Measurements from ENCODE around the gene PTPRD.

The PTPRD gene

DNA sequence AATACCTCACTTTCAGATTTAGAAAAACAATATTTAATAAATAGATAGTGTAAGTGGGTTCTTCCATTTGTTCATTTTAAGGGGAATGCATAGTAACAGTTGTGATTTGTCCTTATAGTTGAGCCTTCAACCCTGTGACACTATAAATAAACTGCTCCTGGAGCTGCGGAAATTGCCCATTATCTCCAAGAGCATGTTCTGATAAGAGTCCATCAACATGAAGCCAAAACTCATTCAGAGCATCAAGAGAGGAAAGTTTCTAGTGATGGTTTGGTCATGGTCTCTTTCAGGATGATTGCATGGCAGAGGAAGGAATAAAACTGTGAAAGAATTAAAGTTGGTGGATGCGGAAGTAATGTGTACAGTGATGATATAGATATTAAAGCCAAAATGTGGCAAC, 2041.2 kb downstream of the PTPRD start:
- H3K4me3 ChIP-seq (ENCODE audit: low read length): no peak overlapping the region
- no peaks in the 10 kb centered on the region for H3K4me1 ChIP-seq (ENCODE audit: insufficient read depth, low read length)
- H3K27me3 ChIP-seq (ENCODE audit: insufficient read depth, low read length): no peaks in the 10 kb centered on the region
- H3K36me3 ChIP-seq (ENCODE audit: insufficient read depth, low read length): no peaks in the 10 kb centered on the region
- H3K9me3 ChIP-seq (ENCODE audit: low read length): no peaks in the 10 kb centered on the region
- H2AFZ ChIP-seq (ENCODE audit: low read depth, low read length): no peak overlapping the region

DNA sequence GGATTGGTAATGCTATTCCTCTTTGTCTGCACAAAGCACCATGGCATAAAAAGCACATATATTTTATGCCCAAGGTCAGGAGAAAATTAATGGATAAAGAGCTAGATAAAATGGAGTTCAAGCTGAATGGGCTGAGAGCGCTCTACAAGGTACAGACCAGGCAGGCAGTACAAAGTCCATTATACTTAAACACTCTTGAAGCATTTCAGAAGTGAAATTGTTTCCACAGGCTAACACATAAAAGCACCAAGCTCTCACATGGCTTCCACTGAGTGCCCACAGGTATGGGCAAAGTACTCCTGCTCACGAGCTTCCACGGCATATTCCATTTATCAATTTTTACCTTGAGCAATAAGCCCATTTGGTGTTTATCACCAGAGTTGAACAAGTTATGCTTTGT, 2042.0 kb downstream of the PTPRD start:
- Histone ChIP-seq H3K36me3 (ENCODE audit: insufficient read depth, low read length) (no peaks in the 10 kb centered on the region), H3K27me3 (ENCODE audit: insufficient read depth, low read length) (no peaks in the 10 kb centered on the region), H3K4me1 (ENCODE audit: insufficient read depth, low read length) (no peaks in the 10 kb centered on the region), H2AFZ (ENCODE audit: low read depth, low read length) (no peak overlapping the region), H3K4me3 (ENCODE audit: low read length) (no peak overlapping the region), H3K9me3 (ENCODE audit: low read length) (no peaks in the 10 kb centered on the region)

DNA sequence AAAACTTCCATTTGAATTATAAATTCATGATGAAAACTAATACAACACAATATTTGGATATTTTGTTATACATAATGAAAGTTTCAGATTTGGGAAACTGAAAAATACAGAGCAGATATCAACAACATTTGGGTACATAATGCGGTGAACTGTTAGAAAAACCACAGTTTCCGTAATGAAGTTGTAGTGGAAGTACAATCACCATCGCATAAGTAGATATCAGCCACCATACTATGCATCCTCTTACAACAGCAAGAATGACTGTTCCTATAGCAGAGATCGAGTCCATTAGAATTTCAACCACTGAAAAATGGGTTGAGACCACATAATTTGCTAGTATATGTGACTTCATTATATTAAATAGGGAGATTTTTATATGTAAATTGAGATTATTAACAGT, 2043.0 kb downstream of the PTPRD start:
- H3K36me3 ChIP-seq (ENCODE audit: insufficient read depth, low read length): no peaks in the 10 kb centered on the region
- no peaks in the 10 kb centered on the region for H3K27me3 ChIP-seq (ENCODE audit: insufficient read depth, low read length)
- H2AFZ ChIP-seq (ENCODE audit: low read depth, low read length): no peak overlapping the region
- no peaks in the 10 kb centered on the region for H3K4me1 ChIP-seq (ENCODE audit: insufficient read depth, low read length)
- H3K4me3 ChIP-seq (ENCODE audit: low read length): no peak overlapping the region
- H3K9me3 ChIP-seq (ENCODE audit: low read length): no peaks in the 10 kb centered on the region

DNA sequence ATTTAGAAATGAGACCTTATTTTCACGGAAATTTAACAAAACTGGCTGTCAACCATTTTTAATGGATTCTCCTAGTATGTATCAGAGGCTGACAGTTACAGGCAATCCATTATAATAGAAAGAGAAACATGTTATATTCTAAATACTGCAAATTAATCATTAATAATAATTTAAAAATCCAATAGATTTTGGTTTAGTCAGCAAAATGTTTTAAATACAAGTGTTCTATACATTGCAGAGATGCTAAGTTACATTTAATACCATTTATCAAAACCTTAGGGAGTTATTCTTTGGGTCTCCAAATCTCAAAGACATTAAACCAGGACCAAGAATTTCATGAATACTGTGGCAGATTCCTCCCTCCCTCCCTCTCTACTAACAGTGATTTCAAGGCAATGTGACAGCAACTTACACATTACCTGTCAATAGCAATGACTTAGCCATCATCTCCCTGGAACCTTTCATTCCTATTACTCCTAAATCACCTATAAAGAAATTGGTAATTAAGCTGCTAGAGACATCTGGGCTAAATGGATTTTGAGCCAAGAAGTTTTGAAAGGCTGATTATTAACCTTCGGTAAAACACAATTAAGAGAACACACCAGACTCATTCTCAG, 2044.7 kb downstream of the PTPRD start:
- H3K27me3 ChIP-seq (ENCODE audit: insufficient read depth, low read length): no peaks in the 10 kb centered on the region
- H3K4me1 ChIP-seq (ENCODE audit: insufficient read depth, low read length): no peaks in the 10 kb centered on the region
- H3K36me3 ChIP-seq (ENCODE audit: insufficient read depth, low read length): no peaks in the 10 kb centered on the region
- no peak overlapping the region for H2AFZ ChIP-seq (ENCODE audit: low read depth, low read length)
- H3K9me3 ChIP-seq (ENCODE audit: low read length): no peaks in the 10 kb centered on the region
- H3K4me3 ChIP-seq (ENCODE audit: low read length): no peak overlapping the region

GRCh38 chr9:8564960-8565359, 2047.8 kb downstream of the PTPRD start:
- Histone ChIP-seq H3K36me3 (ENCODE audit: insufficient read depth, low read length) (no peaks in the 10 kb centered on the region), H2AFZ (ENCODE audit: low read depth, low read length) (no peak overlapping the region), H3K4me3 (ENCODE audit: low read length) (no peak overlapping the region), H3K4me1 (ENCODE audit: insufficient read depth, low read length) (peaks cover 2% of the 10 kb centered on the region), H3K27me3 (ENCODE audit: insufficient read depth, low read length) (no peaks in the 10 kb centered on the region), H3K9me3 (ENCODE audit: low read length) (no peaks in the 10 kb centered on the region)

GRCh38 chr9:8560560-8561525, 2052.0 kb downstream of the PTPRD start:
- Histone ChIP-seq H3K4me1 (ENCODE audit: insufficient read depth, low read length) (peaks cover 2% of the 10 kb centered on the region), H3K27me3 (ENCODE audit: insufficient read depth, low read length) (no peaks in the 10 kb centered on the region), H2AFZ (ENCODE audit: low read depth, low read length) (no peak overlapping the region), H3K36me3 (ENCODE audit: insufficient read depth, low read length) (no peaks in the 10 kb centered on the region), H3K9me3 (ENCODE audit: low read length) (no peaks in the 10 kb centered on the region), H3K4me3 (ENCODE audit: low read length) (no peak overlapping the region)

GRCh38 chr9:8558176-8558575, 2054.6 kb downstream of the PTPRD start:
- Histone ChIP-seq H3K4me1 (ENCODE audit: insufficient read depth, low read length) (peaks cover 4% of the 10 kb centered on the region), H3K36me3 (ENCODE audit: insufficient read depth, low read length) (no peaks in the 10 kb centered on the region), H2AFZ (ENCODE audit: low read depth, low read length) (no peak overlapping the region)

DNA sequence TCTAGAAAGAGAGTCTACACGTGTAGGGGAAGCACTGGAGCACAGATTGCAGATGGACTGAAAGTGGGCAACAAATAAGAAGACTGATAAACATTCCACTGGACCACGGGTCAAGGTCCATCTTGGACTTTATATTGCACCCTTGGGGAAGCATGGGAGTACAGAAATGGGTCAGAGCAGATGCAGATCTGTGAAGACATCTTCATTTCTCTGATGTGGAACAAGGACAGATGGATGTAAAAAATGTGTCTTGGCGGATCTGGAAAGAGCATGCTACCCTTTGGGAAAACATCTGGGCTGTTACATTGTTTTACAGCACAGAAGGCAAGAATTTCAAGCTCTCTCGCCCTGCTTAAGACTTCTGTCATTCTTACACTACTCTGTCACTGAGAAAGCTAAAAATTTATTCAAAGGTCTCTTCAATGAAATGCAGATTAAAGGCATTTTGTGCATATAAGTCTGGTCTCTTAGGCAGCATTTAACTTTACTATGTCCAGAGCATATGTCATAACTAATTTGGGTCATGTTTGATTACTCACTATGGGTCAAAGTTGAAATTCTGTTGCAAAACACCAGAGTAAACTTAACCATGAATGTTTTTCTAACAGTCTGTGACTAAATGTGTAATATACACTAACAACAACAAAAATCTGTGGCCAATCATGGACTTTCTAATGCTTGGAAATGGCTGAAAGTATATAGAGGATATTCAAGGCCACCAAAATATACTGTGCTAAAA, 2056.9 kb downstream of the PTPRD start:
- Histone ChIP-seq H2AFZ (ENCODE audit: low read depth, low read length) (no peak overlapping the region), H3K9me3 (ENCODE audit: low read length) (no peaks in the 10 kb centered on the region), H3K4me1 (ENCODE audit: insufficient read depth, low read length) (peaks cover 3% of the 10 kb centered on the region), H3K36me3 (ENCODE audit: insufficient read depth, low read length) (no peaks in the 10 kb centered on the region), H3K4me3 (ENCODE audit: low read length) (no peak overlapping the region), H3K27me3 (ENCODE audit: insufficient read depth, low read length) (no peaks in the 10 kb centered on the region)

More at GRCh38 chr9:8558176-8558575, 2054.6 kb downstream of the PTPRD start:
- Histone ChIP-seq H3K9me3 (ENCODE audit: low read length) (no peaks in the 10 kb centered on the region), H3K4me3 (ENCODE audit: low read length) (no peak overlapping the region), H3K27me3 (ENCODE audit: insufficient read depth, low read length) (no peaks in the 10 kb centered on the region)

- Histone ChIP-seq H3K9me3 (ENCODE audit: low read length) (no peaks in the 10 kb centered on the region), H3K4me1 (ENCODE audit: insufficient read depth, low read length) (peaks cover 2% of the 10 kb centered on the region), H2AFZ (ENCODE audit: low read depth, low read length) (no peak overlapping the region), H3K36me3 (ENCODE audit: insufficient read depth, low read length) (no peaks in the 10 kb centered on the region), H3K27me3 (ENCODE audit: insufficient read depth, low read length) (no peaks in the 10 kb centered on the region), H3K4me3 (ENCODE audit: low read length) (no peak overlapping the region)
These were observed 2059.4 kb downstream of the PTPRD start for GRCh38 chr9:8553444-8553843.

GRCh38 chr9:8552732-8553131, 2060.1 kb downstream of the PTPRD start:
- Histone ChIP-seq H3K4me3 (ENCODE audit: low read length) (no peak overlapping the region), H3K36me3 (ENCODE audit: insufficient read depth, low read length) (no peaks in the 10 kb centered on the region), H2AFZ (ENCODE audit: low read depth, low read length) (no peak overlapping the region), H3K9me3 (ENCODE audit: low read length) (no peaks in the 10 kb centered on the region), H3K4me1 (ENCODE audit: insufficient read depth, low read length) (peaks cover 2% of the 10 kb centered on the region), H3K27me3 (ENCODE audit: insufficient read depth, low read length) (no peaks in the 10 kb centered on the region)

DNA sequence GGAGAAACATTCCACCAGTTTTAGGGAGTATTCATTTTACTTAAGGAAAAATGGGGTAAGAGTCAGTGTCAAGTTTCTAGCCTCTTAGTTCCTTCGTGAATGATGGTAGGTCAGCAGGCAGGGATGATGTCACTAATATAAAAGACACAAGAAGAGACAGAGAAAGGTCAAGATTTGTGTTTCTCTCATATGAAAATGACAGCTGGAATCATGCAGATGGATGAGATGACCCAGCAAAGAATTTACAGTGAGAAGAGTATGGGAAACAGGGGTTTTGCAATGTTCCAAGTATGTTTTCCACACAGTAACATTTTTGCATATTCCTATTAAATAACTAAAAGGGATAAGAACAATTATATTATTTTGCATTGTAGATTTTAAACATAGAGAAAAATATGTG, 2063.6 kb downstream of the PTPRD start:
- no peaks in the 10 kb centered on the region for H3K4me1 ChIP-seq (ENCODE audit: insufficient read depth, low read length)
- H2AFZ ChIP-seq (ENCODE audit: low read depth, low read length): no peak overlapping the region

GRCh38 chr9:8543219-8543618, 2069.6 kb downstream of the PTPRD start:
- H2AFZ ChIP-seq (ENCODE audit: low read depth, low read length): no peak overlapping the region
- H3K4me1 ChIP-seq (ENCODE audit: insufficient read depth, low read length): no peaks in the 10 kb centered on the region
- H3K4me3 ChIP-seq (ENCODE audit: low read length): no peak overlapping the region
- no peaks in the 10 kb centered on the region for H3K27me3 ChIP-seq (ENCODE audit: insufficient read depth, low read length)
- H3K36me3 ChIP-seq (ENCODE audit: insufficient read depth, low read length): peaks cover 2% of the 10 kb centered on the region
- H3K9me3 ChIP-seq (ENCODE audit: low read length): no peaks in the 10 kb centered on the region

More for the DNA sequence above, 2063.6 kb downstream of the PTPRD start:
- H3K27me3 ChIP-seq (ENCODE audit: insufficient read depth, low read length): no peaks in the 10 kb centered on the region
- no peaks in the 10 kb centered on the region for H3K9me3 ChIP-seq (ENCODE audit: low read length)
- H3K36me3 ChIP-seq (ENCODE audit: insufficient read depth, low read length): peaks cover 2% of the 10 kb centered on the region
- H3K4me3 ChIP-seq (ENCODE audit: low read length): no peak overlapping the region

DNA sequence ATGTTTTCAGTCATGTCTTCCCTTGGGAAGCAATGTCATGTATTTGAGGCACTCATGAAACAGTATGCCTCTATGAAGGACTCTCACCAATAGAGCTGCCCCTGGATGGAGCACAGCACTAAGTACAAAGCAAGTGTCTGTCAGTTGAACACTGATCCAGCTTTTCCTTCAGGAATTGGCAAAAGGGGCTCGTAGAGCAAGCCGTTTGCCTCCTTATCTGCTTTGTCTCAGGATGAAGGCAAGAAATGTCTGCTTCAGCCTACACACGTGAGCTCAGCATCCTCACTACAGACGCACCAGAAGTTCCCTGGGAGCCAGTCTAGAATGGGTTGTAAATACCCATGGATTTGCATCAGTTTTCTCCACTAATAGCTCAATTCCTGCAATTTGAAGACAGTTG, 2070.3 kb downstream of the PTPRD start:
- Histone ChIP-seq H3K4me3 (ENCODE audit: low read length) (no peak overlapping the region), H3K27me3 (ENCODE audit: insufficient read depth, low read length) (no peaks in the 10 kb centered on the region), H3K9me3 (ENCODE audit: low read length) (no peaks in the 10 kb centered on the region), H3K36me3 (ENCODE audit: insufficient read depth, low read length) (peaks cover 2% of the 10 kb centered on the region), H3K4me1 (ENCODE audit: insufficient read depth, low read length) (no peaks in the 10 kb centered on the region), H2AFZ (ENCODE audit: low read depth, low read length) (no peak overlapping the region)
